ENCODE data around the gene EFNA5.

EFNA5 gene

GRCh38 chr5:107373549-107374263, 297.0 kb downstream of the EFNA5 start:
- DNase-seq (ENCODE audit: extremely low read depth, low read depth): no peak
- TF ChIP-seq CTCF (IDR thresholded peaks at IDR 0.05; ENCODE audit: low read depth, low read length): no peak

DNA sequence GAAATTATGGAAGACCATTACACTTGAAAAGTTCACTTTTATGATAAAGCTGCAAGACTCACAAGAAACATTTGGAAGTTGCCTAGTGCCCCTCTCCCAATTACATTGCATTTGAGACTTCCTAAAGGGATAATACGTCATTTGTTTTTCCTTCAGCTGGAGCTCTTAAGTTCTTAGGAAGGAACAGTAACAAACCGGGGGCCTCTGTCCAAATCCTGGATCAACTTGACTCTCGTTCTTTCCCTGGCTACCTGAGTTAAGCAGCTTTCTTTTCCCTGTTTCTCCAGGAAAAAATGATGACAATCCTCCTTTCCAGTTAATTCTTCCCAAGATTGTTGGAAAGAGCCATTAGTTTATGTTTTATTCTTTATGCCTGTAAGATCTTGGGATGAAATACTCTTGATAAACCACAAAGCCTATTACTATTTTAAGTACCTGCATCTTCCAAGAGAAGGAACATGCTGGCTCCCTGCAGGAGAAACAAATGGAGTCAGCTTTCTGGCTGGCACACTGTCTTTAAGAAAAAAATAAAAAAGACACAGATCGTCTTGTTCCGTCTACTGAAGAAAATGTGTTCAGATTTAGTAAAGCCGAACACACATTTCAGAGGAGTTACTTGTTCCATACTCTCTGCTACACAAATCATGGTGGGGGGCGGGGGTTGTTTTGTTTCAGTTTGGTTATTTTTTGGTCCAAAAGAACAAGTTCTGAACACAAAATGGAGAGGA, 297.9 kb downstream of the EFNA5 start:
- no peak for TF ChIP-seq CTCF (IDR thresholded peaks at IDR 0.05; ENCODE audit: low read depth, low read length)
- DNase-seq (ENCODE audit: extremely low read depth, low read depth): no peak

GRCh38 chr5:107370396-107370968, 300.3 kb downstream of the EFNA5 start:
- no peak for DNase-seq (ENCODE audit: extremely low read depth, low read depth)
- no peak for TF ChIP-seq CTCF (IDR thresholded peaks at IDR 0.05; ENCODE audit: low read depth, low read length)

DNA sequence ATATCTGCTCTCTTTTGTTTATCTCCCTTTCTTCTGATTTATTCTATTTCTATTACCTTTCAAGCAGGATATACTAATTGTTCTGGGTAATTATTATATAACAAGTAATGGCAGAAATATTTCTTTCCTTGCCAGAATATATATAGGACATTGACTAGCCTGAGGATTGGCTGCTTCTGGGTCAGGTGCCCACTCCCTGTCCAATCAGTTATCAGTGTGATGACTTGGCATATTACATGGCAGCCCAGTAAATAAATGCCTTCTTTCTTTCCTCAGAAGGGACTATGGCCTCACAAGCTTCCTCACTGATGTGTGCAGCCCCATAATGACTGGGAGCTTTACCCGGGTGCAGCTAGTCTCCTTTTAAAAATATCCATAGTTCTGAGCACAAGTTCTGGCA, 301.1 kb downstream of the EFNA5 start:
- no peak for TF ChIP-seq CTCF (IDR thresholded peaks at IDR 0.05; ENCODE audit: low read depth, low read length)
- DNase-seq (ENCODE audit: extremely low read depth, low read depth): no peak

DNA sequence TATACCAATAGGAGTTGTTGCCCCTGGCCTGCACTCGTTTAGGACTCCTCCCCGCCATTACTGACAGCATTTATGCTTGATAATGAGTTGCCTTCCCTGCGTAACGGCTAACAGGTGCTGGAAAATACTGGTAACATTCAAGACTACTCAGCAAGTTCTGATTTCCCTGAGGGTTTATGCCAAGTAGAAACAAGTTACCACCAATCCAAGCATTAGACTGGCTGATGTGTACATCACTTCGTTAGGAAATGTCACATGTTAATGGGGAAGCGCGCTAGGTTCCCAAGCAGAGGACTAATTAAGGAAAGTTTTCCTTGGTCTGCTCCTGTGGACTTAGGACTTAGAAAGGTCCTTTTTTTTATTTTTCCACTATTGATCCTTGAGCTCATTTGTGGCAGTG, 302.1 kb downstream of the EFNA5 start:
- no peak for TF ChIP-seq CTCF (IDR thresholded peaks at IDR 0.05; ENCODE audit: low read depth, low read length)

DNA sequence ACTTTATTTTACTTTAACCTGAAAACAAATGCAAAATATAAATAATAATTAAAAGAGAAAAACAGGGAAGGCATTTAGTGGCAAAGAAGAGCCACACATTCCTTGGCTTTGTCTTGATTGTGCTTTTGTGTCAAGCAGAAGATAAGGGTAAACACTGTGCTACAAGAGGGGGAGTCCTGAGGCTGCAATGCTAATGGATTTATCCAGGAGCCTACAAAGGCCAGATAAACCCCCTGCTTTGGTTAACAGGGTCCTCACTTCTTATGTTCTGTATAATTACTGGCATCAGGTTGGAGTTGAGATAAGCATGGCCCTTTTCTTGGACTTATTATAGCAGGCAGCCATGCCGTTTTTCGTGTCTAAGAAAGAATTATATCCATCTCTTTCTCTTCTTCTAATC, 302.8 kb downstream of the EFNA5 start:
- no peak for DNase-seq (ENCODE audit: extremely low read depth, low read depth)
- TF ChIP-seq CTCF (IDR thresholded peaks at IDR 0.05; ENCODE audit: low read depth, low read length): no peak

More for the DNA sequence above, 302.1 kb downstream of the EFNA5 start:
- no peak for DNase-seq (ENCODE audit: extremely low read depth, low read depth)

DNA sequence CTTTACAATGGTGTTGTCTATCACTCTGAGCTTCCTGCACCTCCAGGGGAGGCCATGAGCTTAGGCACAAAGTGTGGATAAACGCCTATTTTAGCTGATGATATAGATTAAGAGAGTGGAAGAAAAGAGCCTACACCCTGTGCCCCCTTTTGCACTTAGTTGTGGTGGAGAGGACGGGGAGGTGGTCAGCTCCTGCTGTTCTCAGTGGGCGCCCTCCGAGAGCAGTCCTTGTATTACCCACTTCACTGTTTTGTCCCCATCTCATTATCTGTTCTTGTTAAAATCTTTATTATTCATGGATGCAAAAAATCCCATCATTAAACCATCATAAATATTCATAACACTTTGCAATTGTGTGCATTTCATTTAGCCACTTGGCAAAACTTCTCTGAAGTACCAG, 303.3 kb downstream of the EFNA5 start:
- no peak for TF ChIP-seq CTCF (IDR thresholded peaks at IDR 0.05; ENCODE audit: low read depth, low read length)
- DNase-seq (ENCODE audit: extremely low read depth, low read depth): no peak

Measured in AG09319 (cell line).